OCI-LY7 (cell line): ENCODE results near the gene IL9R.

Source experiments
- CTCF ChIP-seq: fragments of 200-600 bp; sonication (generic); conservative IDR thresholded peaks from 2 replicates; pipeline ENCODE4 v1.5.1; 2014; ENCODE audit warnings: mild to moderate bottlenecking, antibody characterized with exemption, low read length, moderate library complexity, mixed read lengths
- EZH2phosphoT487 ChIP-seq: fragments of 200-600 bp; sonication (generic); IDR thresholded peaks from 2 replicates; pipeline ENCODE4 v1.6.1; 2018; ENCODE audit warnings: low read depth, borderline replicate concordance, mild to moderate bottlenecking, mixed run types, antibody characterized with exemption, low read length, moderate library complexity, mixed read lengths

GRCh38 chrX:156005144-156005543 lies 7.6 kb downstream of the IL9R start:
- TF ChIP-seq CTCF: no peak
- TF ChIP-seq EZH2phosphoT487: no peak
